Liver (tissue), 9 donors: Measurements from ENCODE around the gene ABLIM2. TPM values are rescaled to one million over a fixed set of nuclear protein-coding genes. Genes with fewer than 3 reads are reported as not detected.

Experiments
- DNase-seq: peaks from one replicate; pipeline ENCODE4 v3.0.0-alpha.2; 2017; ENCODE audit warnings: low spot score
- H3K27ac ChIP-seq, 2 donors: one replicate each; pipeline ENCODE4 v1.7.0; 2013; ENCODE audit warnings: inconsistent platforms in 2 of 2, low read length in 2 of 2, control low read depth in 1 of 2, low read depth in 1 of 2, mild to moderate bottlenecking in 1 of 2
- H3K27me3 ChIP-seq, 4 donors: one replicate each; pipeline versions ENCODE4 v1.6.1 to v1.7.0; 2013; ENCODE audit warnings: low read length in 3 of 4, inconsistent platforms in 1 of 4, mild to moderate bottlenecking in 1 of 4, moderate library complexity in 1 of 4; ENCODE audit not compliant: control insufficient read depth in 4 of 4, insufficient read depth in 4 of 4
- H3K36me3 ChIP-seq, 4 donors: one replicate each; pipeline versions ENCODE4 v1.6.1 to v1.7.0; 2013; ENCODE audit warnings: low read length in 3 of 4, mild to moderate bottlenecking in 3 of 4, low read depth in 1 of 4, moderate library complexity in 1 of 4; ENCODE audit not compliant: control insufficient read depth in 4 of 4, insufficient read depth in 3 of 4
- H3K4me1 ChIP-seq, 4 donors: one replicate each; pipeline versions ENCODE4 v1.6.1 to v1.7.0; 2013; ENCODE audit warnings: low read length in 3 of 4, mild to moderate bottlenecking in 3 of 4, moderate library complexity in 1 of 4; ENCODE audit not compliant: control insufficient read depth in 4 of 4, insufficient read depth in 4 of 4
- H3K4me3 ChIP-seq, 3 donors: one replicate each; pipeline versions ENCODE4 v1.6.1 to v1.7.0; 2013; ENCODE audit warnings: low read length in 3 of 3, control low read depth in 1 of 3, low read depth in 1 of 3, mild to moderate bottlenecking in 1 of 3
- H3K9ac ChIP-seq, 2 donors: one replicate each; pipeline ENCODE4 v1.7.0; 2013; ENCODE audit warnings: low read length in 2 of 2, mild to moderate bottlenecking in 2 of 2, moderate library complexity in 2 of 2, control low read depth in 1 of 2, low read depth in 1 of 2
- H3K9me3 ChIP-seq, 4 donors: one replicate each; pipeline versions ENCODE4 v1.6.1 to v1.7.0; 2013; ENCODE audit warnings: low read length in 3 of 4; ENCODE audit not compliant: control insufficient read depth in 4 of 4
- EGR1 ChIP-seq, 2 donors: IDR thresholded peaks; 2 replicates each; pipeline ENCODE4 v1.6.1; 2016 to 2018; ENCODE audit warnings: antibody characterized with exemption in 2 of 2, low read depth in 2 of 2
- FOXA1 ChIP-seq: IDR thresholded peaks from 2 replicates; pipeline ENCODE4 v1.6.1; 2016; ENCODE audit warnings: antibody characterized with exemption
- GABPA ChIP-seq, 2 donors: IDR thresholded peaks in 1 of 2; conservative IDR thresholded peaks in 1 of 2; 2 replicates each; pipeline ENCODE4 v1.6.1; 2016; ENCODE audit warnings: antibody characterized with exemption in 2 of 2, mild to moderate bottlenecking in 1 of 2, moderate library complexity in 1 of 2
- HNF4A ChIP-seq, 2 donors: conservative IDR thresholded peaks; 2 replicates each; pipeline ENCODE4 v1.6.1; 2016; ENCODE audit warnings: antibody characterized with exemption in 2 of 2, mild to moderate bottlenecking in 2 of 2
- HNF4G ChIP-seq: IDR thresholded peaks from 2 replicates; pipeline ENCODE4 v1.6.1; 2016; ENCODE audit warnings: antibody characterized with exemption
- JUND ChIP-seq, 2 donors: IDR thresholded peaks; 2 replicates each; pipeline ENCODE4 v1.6.1; 2016; ENCODE audit warnings: antibody characterized with exemption in 2 of 2
- NR2F2 ChIP-seq: IDR thresholded peaks from 2 replicates; pipeline ENCODE4 v1.6.1; 2016; ENCODE audit warnings: antibody characterized with exemption
- RAD21 ChIP-seq, 2 donors: IDR thresholded peaks; 2 replicates each; pipeline ENCODE4 v1.6.1; 2016; ENCODE audit warnings: antibody characterized with exemption in 2 of 2, mild to moderate bottlenecking in 2 of 2
- RXRA ChIP-seq, 2 donors: IDR thresholded peaks; 2 replicates each; pipeline ENCODE4 v1.6.1; 2017 to 2018; ENCODE audit warnings: antibody characterized with exemption in 2 of 2, mild to moderate bottlenecking in 1 of 2
- SP1 ChIP-seq: IDR thresholded peaks from 2 replicates; pipeline ENCODE4 v1.6.1; 2018; ENCODE audit warnings: antibody characterized with exemption, mild to moderate bottlenecking
- TAF1 ChIP-seq: conservative IDR thresholded peaks from 2 replicates; pipeline ENCODE4 v1.6.1; 2016; ENCODE audit warnings: antibody characterized with exemption, mild to moderate bottlenecking
- YY1 ChIP-seq: IDR thresholded peaks from 2 replicates; pipeline ENCODE4 v1.6.1; 2016; ENCODE audit warnings: antibody characterized with exemption, mild to moderate bottlenecking
- WGBS: extraction: QIAGEN DNeasy Blood & Tissue Kit; methylation state at CpG from one replicate; pipeline ENCODE4 v1.1.7; 2013; 5-methylcytosine and 5-hydroxymethylcytosine counted together
- polyA plus RNA-seq, 2 donors: library from polyadenylated mRNA; stranded (reverse) in 1 of 2; unstranded in 1 of 2; fragments of 200-250 nt in 1 of 2; fragments of >200 nt in 1 of 2; fragmentation: Nextera tagmentation in 1 of 2; extraction: Ambion mirVana in 1 of 2; gene quantifications; one replicate each; pipeline versions ENCODE4 v1.2.1 to v1.2.3, GENCODE V29; 2013 to 2015
- total RNA-seq, 2 donors: library from RNA; depleted of rRNA; stranded (reverse); fragments of >200 nt; gene quantifications; one replicate each; pipeline ENCODE4 v1.2.3, GENCODE V29; 2014
- TF ChIP-seq, protein P1 (sequence below): fragments of 150-350 bp; IDR thresholded peaks from 2 replicates; pipeline ENCODE4 v1.5.1; 2017; ENCODE audit warnings: improper control_type of control experiment, low read depth, low read length; ENCODE audit not compliant: missing input control
- TF ChIP-seq, protein P2 (sequence below): IDR thresholded peaks from 2 replicates; pipeline ENCODE4 v1.6.1; 2016; ENCODE audit warnings: antibody characterized with exemption
- TF ChIP-seq, protein P3 (sequence below): IDR thresholded peaks from 2 replicates; pipeline ENCODE4 v1.6.1; 2016; ENCODE audit warnings: antibody characterized with exemption
- TF ChIP-seq, protein P4 (sequence below): IDR thresholded peaks from 2 replicates; pipeline ENCODE4 v1.6.1; 2016; ENCODE audit warnings: antibody characterized with exemption, mild to moderate bottlenecking
- TF ChIP-seq, protein P5 (sequence below): IDR thresholded peaks from 2 replicates; pipeline ENCODE4 v1.6.1; 2016; ENCODE audit warnings: antibody characterized with exemption
- donor health status: healthy.
- donor health status: healthy.
- donor health status: healthy.
- donor health status: healthy.
- donor health status: healthy.

Gene ABLIM2
- total and polyA plus RNA-seq, 4 donors, result 0.75 to 2.5 (median 0.93) TPM

DNA sequence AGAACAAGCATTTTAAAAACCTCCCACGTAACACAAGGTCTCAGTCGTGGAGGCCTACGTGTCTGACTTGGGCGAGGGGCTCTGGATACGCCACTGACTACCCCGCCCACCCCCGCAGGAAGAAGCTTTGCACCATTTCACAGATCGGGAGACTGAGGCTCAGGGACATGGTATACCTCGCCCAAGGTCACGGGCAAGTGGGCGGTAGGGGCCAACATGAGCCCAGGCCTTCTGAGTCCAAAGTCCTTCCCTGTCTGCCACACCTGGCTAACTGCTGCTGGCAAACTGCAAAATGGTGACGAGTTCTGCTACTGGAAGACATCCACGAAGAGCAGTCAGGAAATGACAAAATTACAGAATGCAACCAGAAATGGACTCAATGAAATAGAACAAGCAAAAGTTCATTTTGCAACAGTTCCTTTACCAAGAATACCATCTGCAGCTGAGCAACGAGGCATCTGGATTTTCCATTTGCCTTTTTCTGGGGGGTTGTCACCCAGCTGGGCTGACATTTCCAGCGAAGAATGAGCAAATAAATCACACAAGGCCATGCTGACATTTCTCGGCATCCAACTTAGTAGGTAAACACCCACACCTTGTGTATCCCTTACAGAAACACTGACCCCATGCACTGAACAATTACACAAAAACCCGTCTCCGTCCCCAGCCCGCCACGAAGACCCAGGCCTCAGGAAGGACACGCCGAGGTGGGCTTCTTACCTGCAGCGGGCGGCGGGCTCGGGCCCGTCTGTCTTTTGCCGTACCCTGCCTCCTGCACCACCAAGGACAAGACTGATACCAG is 148.7 kb downstream of the ABLIM2 start:
- Histone ChIP-seq H3K9me3 (no peaks in the 10 kb centered on the region), H3K9ac (no peak overlapping the region), H3K4me3 (no peak overlapping the region), H3K4me1 (peaks cover 0 to 3% (median 1%) of the 10 kb centered on the region in 4 donors), H3K27me3 (no peaks in the 10 kb centered on the region), H3K27ac (no peak overlapping the region), H3K36me3 (no peaks in the 10 kb centered on the region)
- no peak for TF ChIP-seq HNF4G
- no peak for TF ChIP-seq GABPA (IDR thresholded peaks at IDR 0.05 in 1 of 2, conservative IDR thresholded peaks at IDR 0.05 in 1 of 2)
- no peak for TF ChIP-seq TAF1
- 83% methylated on average over 28 of the region's 28 CpGs for WGBS
- DNase-seq, result no peak

DNA sequence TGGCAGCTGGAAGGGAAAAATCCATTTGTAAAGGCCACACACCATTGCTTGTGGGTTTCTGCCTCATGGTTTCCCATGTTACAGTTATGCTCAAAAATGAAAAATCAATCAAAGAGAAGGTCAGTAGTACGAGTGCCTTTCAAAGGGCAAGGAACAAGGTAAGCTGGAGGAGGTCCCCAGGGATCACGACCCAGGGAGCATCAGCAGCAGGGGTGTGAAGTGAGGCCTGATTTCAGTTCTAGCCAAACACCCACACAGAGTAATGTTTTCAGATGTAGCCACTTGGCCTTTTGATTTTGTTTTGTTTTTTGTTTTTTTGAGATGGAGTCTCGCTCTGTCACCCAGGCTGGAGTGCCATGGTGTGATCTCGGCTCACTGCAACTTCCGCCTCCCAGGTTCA is 149.5 kb downstream of the ABLIM2 start:
- Histone ChIP-seq H3K4me1 (peaks cover 0 to 3% (median 1%) of the 10 kb centered on the region in 4 donors), H3K9ac (no peak overlapping the region), H3K27me3 (no peaks in the 10 kb centered on the region), H3K27ac (no peak overlapping the region), H3K9me3 (no peaks in the 10 kb centered on the region), H3K4me3 (no peak overlapping the region), H3K36me3 (no peaks in the 10 kb centered on the region)
- WGBS, result 90% methylated on average over 5 of the region's 5 CpGs
- TF ChIP-seq RXRA (IDR thresholded peaks at IDR 0.05), result no peak
- TF ChIP-seq, protein P1, sequence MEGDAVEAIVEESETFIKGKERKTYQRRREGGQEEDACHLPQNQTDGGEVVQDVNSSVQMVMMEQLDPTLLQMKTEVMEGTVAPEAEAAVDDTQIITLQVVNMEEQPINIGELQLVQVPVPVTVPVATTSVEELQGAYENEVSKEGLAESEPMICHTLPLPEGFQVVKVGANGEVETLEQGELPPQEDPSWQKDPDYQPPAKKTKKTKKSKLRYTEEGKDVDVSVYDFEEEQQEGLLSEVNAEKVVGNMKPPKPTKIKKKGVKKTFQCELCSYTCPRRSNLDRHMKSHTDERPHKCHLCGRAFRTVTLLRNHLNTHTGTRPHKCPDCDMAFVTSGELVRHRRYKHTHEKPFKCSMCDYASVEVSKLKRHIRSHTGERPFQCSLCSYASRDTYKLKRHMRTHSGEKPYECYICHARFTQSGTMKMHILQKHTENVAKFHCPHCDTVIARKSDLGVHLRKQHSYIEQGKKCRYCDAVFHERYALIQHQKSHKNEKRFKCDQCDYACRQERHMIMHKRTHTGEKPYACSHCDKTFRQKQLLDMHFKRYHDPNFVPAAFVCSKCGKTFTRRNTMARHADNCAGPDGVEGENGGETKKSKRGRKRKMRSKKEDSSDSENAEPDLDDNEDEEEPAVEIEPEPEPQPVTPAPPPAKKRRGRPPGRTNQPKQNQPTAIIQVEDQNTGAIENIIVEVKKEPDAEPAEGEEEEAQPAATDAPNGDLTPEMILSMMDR, result no peak
- no peak for TF ChIP-seq YY1
- TF ChIP-seq NR2F2, result no peak
- TF ChIP-seq GABPA (IDR thresholded peaks at IDR 0.05 in 1 of 2, conservative IDR thresholded peaks at IDR 0.05 in 1 of 2), result no peak
- TF ChIP-seq HNF4G, result no peak
- TF ChIP-seq SP1, result no peak
- TF ChIP-seq, protein P2, sequence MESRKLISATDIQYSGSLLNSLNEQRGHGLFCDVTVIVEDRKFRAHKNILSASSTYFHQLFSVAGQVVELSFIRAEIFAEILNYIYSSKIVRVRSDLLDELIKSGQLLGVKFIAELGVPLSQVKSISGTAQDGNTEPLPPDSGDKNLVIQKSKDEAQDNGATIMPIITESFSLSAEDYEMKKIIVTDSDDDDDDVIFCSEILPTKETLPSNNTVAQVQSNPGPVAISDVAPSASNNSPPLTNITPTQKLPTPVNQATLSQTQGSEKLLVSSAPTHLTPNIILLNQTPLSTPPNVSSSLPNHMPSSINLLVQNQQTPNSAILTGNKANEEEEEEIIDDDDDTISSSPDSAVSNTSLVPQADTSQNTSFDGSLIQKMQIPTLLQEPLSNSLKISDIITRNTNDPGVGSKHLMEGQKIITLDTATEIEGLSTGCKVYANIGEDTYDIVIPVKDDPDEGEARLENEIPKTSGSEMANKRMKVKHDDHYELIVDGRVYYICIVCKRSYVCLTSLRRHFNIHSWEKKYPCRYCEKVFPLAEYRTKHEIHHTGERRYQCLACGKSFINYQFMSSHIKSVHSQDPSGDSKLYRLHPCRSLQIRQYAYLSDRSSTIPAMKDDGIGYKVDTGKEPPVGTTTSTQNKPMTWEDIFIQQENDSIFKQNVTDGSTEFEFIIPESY, result no peak
- TF ChIP-seq FOXA1, result no peak
- DNase-seq, result no peak

DNA sequence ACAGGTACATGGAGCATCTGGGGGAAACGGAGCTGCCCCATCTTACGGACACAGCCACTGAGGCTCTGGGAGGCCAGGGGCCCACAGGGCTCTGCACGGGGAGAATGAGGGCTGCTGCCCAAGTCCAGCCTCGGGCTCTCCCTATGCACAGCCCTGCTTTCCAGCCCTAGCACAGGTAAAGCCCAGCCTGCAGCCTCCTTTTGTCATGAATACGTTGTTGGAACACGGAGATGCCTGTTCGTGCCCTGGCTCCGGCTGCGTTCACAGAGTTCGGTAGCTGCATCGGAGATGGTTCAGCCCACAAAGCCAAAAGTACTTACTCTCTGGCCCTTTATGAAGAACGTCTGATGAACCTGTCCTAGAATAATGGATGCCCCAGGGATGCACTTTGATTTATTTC is 150.2 kb downstream of the ABLIM2 start:
- no peak overlapping the region for H3K4me3 ChIP-seq
- H3K36me3 ChIP-seq, result no peaks in the 10 kb centered on the region
- peaks cover 0 to 3% (median 1%) of the 10 kb centered on the region in 4 donors for H3K4me1 ChIP-seq
- WGBS, result 91% methylated on average over 12 of the region's 12 CpGs
- H3K9me3 ChIP-seq, result no peaks in the 10 kb centered on the region
- no peak overlapping the region for H3K9ac ChIP-seq
- no peak overlapping the region for H3K27ac ChIP-seq
- no peak for DNase-seq
- H3K27me3 ChIP-seq, result no peaks in the 10 kb centered on the region
- no peak for TF ChIP-seq JUND (IDR thresholded peaks at IDR 0.05)
- TF ChIP-seq, protein P1, result no peak
- no peak for TF ChIP-seq YY1
- no peak for TF ChIP-seq HNF4A (conservative IDR thresholded peaks at IDR 0.05)
- TF ChIP-seq, protein P3, sequence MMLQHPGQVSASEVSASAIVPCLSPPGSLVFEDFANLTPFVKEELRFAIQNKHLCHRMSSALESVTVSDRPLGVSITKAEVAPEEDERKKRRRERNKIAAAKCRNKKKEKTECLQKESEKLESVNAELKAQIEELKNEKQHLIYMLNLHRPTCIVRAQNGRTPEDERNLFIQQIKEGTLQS, result no peak
- no peak for TF ChIP-seq NR2F2
- TF ChIP-seq EGR1 (IDR thresholded peaks at IDR 0.05; ENCODE audit: low read depth in 2 of 2), result no peak
- no peak for TF ChIP-seq RAD21 (IDR thresholded peaks at IDR 0.05)
- no peak for TF ChIP-seq RXRA (IDR thresholded peaks at IDR 0.05)
- TF ChIP-seq, protein P4, sequence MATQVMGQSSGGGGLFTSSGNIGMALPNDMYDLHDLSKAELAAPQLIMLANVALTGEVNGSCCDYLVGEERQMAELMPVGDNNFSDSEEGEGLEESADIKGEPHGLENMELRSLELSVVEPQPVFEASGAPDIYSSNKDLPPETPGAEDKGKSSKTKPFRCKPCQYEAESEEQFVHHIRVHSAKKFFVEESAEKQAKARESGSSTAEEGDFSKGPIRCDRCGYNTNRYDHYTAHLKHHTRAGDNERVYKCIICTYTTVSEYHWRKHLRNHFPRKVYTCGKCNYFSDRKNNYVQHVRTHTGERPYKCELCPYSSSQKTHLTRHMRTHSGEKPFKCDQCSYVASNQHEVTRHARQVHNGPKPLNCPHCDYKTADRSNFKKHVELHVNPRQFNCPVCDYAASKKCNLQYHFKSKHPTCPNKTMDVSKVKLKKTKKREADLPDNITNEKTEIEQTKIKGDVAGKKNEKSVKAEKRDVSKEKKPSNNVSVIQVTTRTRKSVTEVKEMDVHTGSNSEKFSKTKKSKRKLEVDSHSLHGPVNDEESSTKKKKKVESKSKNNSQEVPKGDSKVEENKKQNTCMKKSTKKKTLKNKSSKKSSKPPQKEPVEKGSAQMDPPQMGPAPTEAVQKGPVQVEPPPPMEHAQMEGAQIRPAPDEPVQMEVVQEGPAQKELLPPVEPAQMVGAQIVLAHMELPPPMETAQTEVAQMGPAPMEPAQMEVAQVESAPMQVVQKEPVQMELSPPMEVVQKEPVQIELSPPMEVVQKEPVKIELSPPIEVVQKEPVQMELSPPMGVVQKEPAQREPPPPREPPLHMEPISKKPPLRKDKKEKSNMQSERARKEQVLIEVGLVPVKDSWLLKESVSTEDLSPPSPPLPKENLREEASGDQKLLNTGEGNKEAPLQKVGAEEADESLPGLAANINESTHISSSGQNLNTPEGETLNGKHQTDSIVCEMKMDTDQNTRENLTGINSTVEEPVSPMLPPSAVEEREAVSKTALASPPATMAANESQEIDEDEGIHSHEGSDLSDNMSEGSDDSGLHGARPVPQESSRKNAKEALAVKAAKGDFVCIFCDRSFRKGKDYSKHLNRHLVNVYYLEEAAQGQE, result no peak
- TF ChIP-seq TAF1, result no peak
- TF ChIP-seq, protein P5, sequence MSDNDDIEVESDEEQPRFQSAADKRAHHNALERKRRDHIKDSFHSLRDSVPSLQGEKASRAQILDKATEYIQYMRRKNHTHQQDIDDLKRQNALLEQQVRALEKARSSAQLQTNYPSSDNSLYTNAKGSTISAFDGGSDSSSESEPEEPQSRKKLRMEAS, result no peak
- TF ChIP-seq GABPA (IDR thresholded peaks at IDR 0.05 in 1 of 2, conservative IDR thresholded peaks at IDR 0.05 in 1 of 2), result no peak
